SK-N-MC (cell line): ENCODE data around the gene SLC26A1.

Experiments used
- DNase-seq: peaks from one replicate; pipeline ENCODE4 v3.0.0-alpha.2; 2011; ENCODE audit warnings: low read depth, low spot score
- H3K27ac ChIP-seq: fragments of 200-600 bp; sonication (generic); 2 replicates; pipeline ENCODE4 v1.5.1; 2016; ENCODE audit warnings: mixed run types
- H3K36me3 ChIP-seq: fragments of 200-600 bp; sonication (generic); 2 replicates; pipeline ENCODE4 v1.6.1; 2017; ENCODE audit warnings: antibody characterized with exemption, low read length, mixed read lengths; ENCODE audit not compliant: insufficient read depth
- H3K4me3 ChIP-seq: fragments of 200-600 bp; sonication (generic); 2 replicates; pipeline ENCODE4 v1.5.1; 2016
- H3K9ac ChIP-seq: fragments of 200-600 bp; sonication (generic); 2 replicates; pipeline ENCODE4 v1.8.0; 2017; ENCODE audit warnings: mixed run types, mixed read lengths; ENCODE audit not compliant: insufficient read length
- H3K9me3 ChIP-seq: fragments of 200-600 bp; sonication (generic); 2 replicates; pipeline ENCODE4 v1.6.1; 2017; ENCODE audit warnings: low read depth, mild to moderate bottlenecking, antibody characterized with exemption, low read length, moderate library complexity, mixed read lengths
- EZH2 ChIP-seq: fragments of 200-600 bp; sonication (generic); IDR thresholded peaks from one replicate; pipeline ENCODE4 v1.6.1; 2017; ENCODE audit warnings: antibody characterized with exemption
- FOXP2 ChIP-seq: optimal IDR thresholded peaks from 2 replicates; pipeline ENCODE3; 2011; ENCODE audit warnings: mild to moderate bottlenecking, moderate library complexity; ENCODE audit not compliant: insufficient read depth; ENCODE audit errors: extremely low read length, control extremely low read depth
- POLR2AphosphoS5 ChIP-seq: IDR thresholded peaks from 2 replicates; pipeline ENCODE4 v1.6.1; 2012; ENCODE audit warnings: mild to moderate bottlenecking, low read depth, low read length, borderline replicate concordance

Gene SLC26A1

GRCh38 chr4:989722-990471 lies 3.3 kb downstream of the SLC26A1 start:
- no peaks in the 10 kb centered on the region for H3K36me3 ChIP-seq
- no peak overlapping the region for H3K9ac ChIP-seq
- H3K27ac ChIP-seq, result no peak overlapping the region
- no peaks in the 10 kb centered on the region for H3K9me3 ChIP-seq
- no peak for DNase-seq
- TF ChIP-seq POLR2AphosphoS5 (no peak), FOXP2 (no peak)
- H3K4me3 ChIP-seq, result no peak overlapping the region

DNA sequence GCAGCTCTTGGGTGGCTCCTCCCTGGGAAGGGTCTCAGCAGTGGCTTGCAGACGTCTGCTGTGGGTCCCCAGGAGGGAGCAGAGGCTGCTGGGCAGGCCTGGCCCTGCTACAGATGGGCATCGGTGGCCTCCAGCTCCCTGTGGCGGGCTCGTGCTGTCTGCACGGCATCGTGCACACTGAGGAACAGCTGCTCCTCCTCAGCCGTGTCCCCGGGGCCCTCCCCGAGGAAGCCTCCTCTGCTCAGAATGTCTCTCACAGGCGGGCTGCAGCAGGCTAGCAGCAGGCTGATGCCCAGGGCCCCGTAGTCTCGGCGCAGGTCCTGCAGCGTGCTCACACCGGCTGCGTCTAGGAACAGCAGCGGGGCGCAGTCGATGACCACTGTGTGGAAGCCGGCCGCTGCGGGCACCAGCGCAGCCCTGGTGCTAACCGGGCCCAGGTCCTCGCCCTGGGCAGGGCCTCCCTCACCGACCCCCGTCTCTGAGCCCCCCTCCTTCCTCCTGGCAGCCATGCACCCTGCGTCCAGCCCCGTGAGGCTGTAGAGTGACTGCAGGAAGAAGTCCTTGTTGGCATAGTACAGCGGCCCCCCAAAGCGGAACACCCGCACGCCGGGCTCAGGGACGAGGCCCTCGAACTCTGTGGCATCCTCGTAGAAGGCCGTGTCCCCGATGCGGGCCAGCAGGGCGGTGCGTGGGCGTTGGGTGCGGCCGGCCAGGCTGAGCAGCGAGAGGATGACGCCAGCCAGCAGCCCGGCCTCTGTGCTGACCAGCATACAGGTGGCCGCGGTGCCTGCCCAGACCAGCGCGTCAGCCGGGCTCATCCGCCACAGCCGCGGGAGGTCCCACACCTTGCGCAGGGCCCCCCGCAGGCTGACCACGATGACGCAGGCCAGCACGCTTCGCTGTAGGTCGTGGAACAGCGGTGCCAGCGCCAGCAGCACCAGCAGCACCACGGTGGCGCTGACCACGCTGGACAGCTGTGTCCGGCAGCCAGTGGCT lies 4.2 kb downstream of the SLC26A1 start:
- TF ChIP-seq FOXP2, result no peak
- TF ChIP-seq POLR2AphosphoS5, result no peak
- TF ChIP-seq EZH2, result no peak
- no peak for DNase-seq
- H3K9me3 ChIP-seq, result no peaks in the 10 kb centered on the region
- no peaks in the 10 kb centered on the region for H3K36me3 ChIP-seq
- no peak overlapping the region for H3K27ac ChIP-seq
- no peak overlapping the region for H3K9ac ChIP-seq
- H3K4me3 ChIP-seq, result no peak overlapping the region

DNA sequence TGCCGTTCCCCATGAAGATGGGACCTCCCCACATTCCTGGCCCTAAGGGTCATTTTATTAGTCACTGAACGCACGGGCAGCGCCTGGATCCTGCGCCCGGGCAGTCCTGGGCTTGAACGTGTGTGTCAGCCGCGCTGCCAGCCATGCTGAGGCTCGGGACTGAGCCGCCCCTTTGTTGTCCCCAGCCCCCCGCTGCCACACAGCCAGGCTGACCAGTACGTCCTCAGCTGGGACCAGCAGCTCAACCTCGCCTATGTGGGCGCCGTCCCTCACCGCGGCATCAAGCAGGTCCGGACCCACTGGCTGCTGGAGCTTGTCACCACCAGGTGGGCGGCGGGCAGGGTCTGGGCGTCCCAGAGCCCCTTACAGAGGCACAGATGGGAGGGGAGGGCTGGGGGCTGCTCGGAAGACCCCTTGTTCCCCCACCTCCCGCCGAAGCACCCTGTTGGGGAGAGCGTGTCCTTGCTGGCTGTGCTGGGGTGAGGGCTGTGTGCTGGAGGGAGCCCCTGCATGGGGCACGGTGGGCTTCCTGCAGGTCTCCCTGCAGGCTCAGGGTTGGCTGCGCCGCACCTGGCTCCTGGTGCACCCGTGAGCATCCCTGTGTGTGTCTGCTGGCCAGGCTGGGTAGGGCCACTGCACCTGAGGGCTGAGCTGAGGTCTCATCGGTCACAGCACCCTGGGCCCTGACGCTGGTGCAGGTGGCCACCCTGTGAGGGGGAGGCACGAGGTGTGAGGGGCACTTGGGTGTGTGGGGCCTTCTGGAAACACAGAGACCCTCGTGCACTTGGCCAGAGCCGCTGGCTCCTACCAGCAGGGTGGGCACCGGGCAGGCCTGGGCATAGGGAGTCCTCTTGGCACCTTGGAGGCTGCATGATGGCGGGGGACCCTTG lies 5.3 kb downstream of the SLC26A1 start:
- no peak overlapping the region for H3K9ac ChIP-seq
- H3K9me3 ChIP-seq, result no peaks in the 10 kb centered on the region
- TF ChIP-seq EZH2, result no peak
- TF ChIP-seq POLR2AphosphoS5, result no peak
- no peak for TF ChIP-seq FOXP2
- H3K27ac ChIP-seq, result no peak overlapping the region
- no peaks in the 10 kb centered on the region for H3K36me3 ChIP-seq
- peak overlapping the region; percentile 76 for H3K4me3 ChIP-seq
- DNase-seq, result no peak

- Histone ChIP-seq H3K27ac (no peak within 1 kb of the TSS), H3K36me3 (no peaks in the 10 kb centered on the region), H3K9ac (peak within 1 kb of the TSS; percentile 71), H3K9me3 (no peaks in the 10 kb centered on the region), H3K4me3 (peak within 1 kb of the TSS; percentile 76)
- TF ChIP-seq FOXP2, result no peak
- no peak for TF ChIP-seq EZH2
- no peak for DNase-seq
Measured at GRCh38 chr4:986879-987623, 6.2 kb downstream of the SLC26A1 start, which contains the start of gene IDUA. Gene IDUA (plus strand): TSS chr4:987044. CDS start chr4:987085, 41 bp downstream.

DNA sequence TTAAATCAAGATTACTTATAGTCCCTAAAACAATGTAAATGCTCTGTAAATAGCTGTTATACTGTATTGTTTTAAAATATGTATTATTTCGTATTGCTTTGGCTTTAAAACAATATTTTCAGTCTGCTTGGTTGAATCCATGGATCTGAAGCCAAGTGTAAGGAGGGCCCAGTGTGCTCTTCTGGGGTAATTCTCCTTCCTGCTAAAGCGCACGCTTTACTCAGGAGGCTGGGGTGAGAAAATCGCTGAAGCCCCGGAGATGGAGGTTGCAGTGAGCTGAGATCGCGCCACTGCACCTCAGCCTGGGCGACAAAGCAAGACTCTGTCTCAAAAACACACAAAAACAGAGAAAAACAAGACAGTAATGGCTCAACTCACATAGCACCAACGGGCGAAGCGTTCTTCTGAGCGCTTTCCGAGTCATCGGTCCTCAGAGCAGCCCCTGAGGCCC lies 6.8 kb downstream of the SLC26A1 start:
- Histone ChIP-seq H3K4me3 (peak overlapping the region; percentile 76), H3K9ac (peak overlapping the region; percentile 71), H3K36me3 (no peaks in the 10 kb centered on the region), H3K9me3 (no peaks in the 10 kb centered on the region), H3K27ac (no peak overlapping the region)
- TF ChIP-seq POLR2AphosphoS5 (peak; percentile 72), EZH2 (no peak)
- no peak for DNase-seq

GRCh38 chr4:985123-985830 lies 7.9 kb downstream of the SLC26A1 start:
- TF ChIP-seq POLR2AphosphoS5, result no peak
- TF ChIP-seq FOXP2, result no peak
- Histone ChIP-seq H3K27ac (no peak overlapping the region), H3K36me3 (no peaks in the 10 kb centered on the region), H3K4me3 (no peak overlapping the region), H3K9me3 (no peaks in the 10 kb centered on the region), H3K9ac (no peak overlapping the region)
- DNase-seq, result no peak
